ENCODE measurements around the gene ENAH. TPM values are rescaled to one million over a fixed set of nuclear protein-coding genes. Genes with fewer than 3 reads are reported as not detected.

ENAH gene
- total RNA-seq, 1 donor from 2014 or later = 179 TPM

DNA sequence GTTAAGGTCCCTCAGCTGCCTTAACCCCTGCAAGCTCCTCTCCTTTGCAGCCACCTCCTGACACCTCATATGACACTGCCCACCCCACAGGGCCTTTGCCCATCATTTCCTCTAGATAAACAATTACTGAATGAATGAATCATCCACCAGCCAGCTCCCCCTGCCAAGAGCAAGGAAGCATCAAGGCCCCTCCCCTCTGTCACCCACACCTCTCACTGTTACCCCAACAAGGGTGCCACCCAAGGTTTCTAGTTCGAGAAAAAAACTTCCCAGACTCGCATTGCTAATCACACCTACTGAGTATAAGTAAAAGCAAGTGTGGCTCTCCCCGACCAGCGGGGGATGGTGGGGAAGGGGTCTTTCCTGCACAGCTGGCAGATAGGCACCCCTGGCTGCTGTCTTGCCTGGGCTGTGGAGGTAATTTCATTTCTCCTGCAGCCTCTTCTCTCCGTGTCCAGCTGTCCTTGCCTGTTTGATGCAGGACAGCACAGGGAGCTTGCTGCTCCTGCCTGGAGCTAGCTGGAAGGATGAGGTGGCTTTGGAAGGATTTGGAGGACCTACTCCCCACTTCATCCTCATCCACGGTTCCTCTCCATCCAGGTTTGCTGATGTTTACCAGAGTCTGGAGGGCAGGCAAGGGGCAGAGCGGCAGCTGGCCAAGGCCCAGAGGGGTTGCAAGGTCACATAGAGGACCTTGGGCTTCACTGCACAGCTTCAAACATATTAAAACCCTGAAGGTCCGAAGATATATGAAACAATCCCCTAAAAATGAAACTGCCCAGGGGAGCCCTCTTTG lies 192.0 kb downstream of the ENAH start:
- Mint-ChIP-seq H3K27me3 (ENCODE audit: low read depth) (no peaks in the 10 kb centered on the region), H3K9me3 (no peaks in the 10 kb centered on the region), H3K4me1 (peaks cover 32% of the 10 kb centered on the region), H3K36me3 (ENCODE audit: low read depth) (peaks cover 2% of the 10 kb centered on the region), H3K4me3 (no peak overlapping the region), H3K27ac (ENCODE audit: unreplicated experiment) (peak overlapping the region; percentile 33)
- TF ChIP-seq, protein P1, sequence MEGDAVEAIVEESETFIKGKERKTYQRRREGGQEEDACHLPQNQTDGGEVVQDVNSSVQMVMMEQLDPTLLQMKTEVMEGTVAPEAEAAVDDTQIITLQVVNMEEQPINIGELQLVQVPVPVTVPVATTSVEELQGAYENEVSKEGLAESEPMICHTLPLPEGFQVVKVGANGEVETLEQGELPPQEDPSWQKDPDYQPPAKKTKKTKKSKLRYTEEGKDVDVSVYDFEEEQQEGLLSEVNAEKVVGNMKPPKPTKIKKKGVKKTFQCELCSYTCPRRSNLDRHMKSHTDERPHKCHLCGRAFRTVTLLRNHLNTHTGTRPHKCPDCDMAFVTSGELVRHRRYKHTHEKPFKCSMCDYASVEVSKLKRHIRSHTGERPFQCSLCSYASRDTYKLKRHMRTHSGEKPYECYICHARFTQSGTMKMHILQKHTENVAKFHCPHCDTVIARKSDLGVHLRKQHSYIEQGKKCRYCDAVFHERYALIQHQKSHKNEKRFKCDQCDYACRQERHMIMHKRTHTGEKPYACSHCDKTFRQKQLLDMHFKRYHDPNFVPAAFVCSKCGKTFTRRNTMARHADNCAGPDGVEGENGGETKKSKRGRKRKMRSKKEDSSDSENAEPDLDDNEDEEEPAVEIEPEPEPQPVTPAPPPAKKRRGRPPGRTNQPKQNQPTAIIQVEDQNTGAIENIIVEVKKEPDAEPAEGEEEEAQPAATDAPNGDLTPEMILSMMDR (conservative IDR thresholded peaks at IDR 0.05) = no peak
- DNase-seq (ENCODE audit: low read depth, low spot score) = no peak

DNA sequence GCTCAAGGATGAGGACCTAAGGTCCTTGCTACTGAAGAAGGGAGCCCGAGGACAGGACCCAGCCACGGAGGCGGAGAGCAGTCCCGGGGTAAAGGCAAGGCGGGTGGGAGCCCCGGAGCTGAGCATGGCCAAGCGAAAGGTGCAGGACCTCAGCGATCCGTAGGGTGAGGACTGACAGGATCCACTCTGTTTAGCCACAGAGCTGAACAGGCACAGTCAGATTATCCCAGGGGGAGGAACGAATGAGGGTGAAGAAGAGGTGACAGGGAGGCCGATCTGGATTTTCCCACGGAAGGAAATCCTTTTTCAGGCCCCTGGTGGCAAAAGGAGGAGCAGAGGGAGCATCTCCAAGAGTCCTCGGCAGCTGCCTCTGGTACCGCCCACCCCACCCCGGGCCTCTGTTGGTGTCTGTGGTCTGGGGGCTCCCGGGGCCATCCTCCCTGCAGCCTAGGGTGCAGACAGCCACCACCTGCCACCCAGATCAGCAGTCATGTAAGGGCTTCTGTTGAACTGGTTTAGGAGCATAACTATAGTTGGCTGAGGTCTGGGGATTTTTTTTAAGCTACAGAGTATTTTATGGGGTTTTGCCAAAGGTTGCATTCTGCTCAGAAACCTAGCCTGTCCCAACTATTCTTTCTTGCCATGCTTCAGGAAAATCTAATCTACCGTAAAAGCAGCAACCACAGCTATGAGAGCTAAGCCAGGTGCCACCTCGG lies 192.7 kb downstream of the ENAH start:
- H3K4me3 Mint-ChIP-seq = no peak overlapping the region
- H3K27ac Mint-ChIP-seq (ENCODE audit: unreplicated experiment) = peak overlapping the region; percentile 33
- no peaks in the 10 kb centered on the region for H3K27me3 Mint-ChIP-seq (ENCODE audit: low read depth)
- H3K4me1 Mint-ChIP-seq = peaks cover 27% of the 10 kb centered on the region
- no peak for DNase-seq (ENCODE audit: low read depth, low spot score)
- TF ChIP-seq, protein P1 (conservative IDR thresholded peaks at IDR 0.05) = no peak
- peaks cover 2% of the 10 kb centered on the region for H3K36me3 Mint-ChIP-seq (ENCODE audit: low read depth)
- H3K9me3 Mint-ChIP-seq = no peaks in the 10 kb centered on the region

DNA sequence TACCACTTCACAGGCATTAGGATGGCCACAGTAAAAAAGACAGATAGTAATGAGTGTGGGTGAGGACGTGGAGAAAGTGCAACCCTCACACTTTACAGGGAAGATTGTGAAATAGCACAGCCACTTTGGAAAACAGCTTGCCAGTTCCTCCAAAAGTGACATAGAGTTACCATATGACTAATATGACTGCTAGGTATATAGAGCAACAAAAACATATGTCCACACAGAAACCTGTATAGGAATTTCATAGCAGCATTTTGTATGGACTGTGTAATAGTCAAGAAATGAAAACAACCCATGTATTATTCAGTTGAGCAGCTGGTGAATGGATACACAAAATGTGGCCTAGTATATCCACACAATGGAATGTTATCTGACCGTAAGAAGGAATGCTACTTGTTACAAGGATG lies 194.7 kb downstream of the ENAH start:
- Mint-ChIP-seq H3K9me3 (no peaks in the 10 kb centered on the region), H3K4me1 (peaks cover 20% of the 10 kb centered on the region), H3K4me3 (no peak overlapping the region), H3K27me3 (ENCODE audit: low read depth) (no peaks in the 10 kb centered on the region), H3K36me3 (ENCODE audit: low read depth) (peaks cover 2% of the 10 kb centered on the region), H3K27ac (ENCODE audit: unreplicated experiment) (no peak overlapping the region)
- DNase-seq (ENCODE audit: low read depth, low spot score) = no peak
- TF ChIP-seq, protein P1 (conservative IDR thresholded peaks at IDR 0.05) = no peak

DNA sequence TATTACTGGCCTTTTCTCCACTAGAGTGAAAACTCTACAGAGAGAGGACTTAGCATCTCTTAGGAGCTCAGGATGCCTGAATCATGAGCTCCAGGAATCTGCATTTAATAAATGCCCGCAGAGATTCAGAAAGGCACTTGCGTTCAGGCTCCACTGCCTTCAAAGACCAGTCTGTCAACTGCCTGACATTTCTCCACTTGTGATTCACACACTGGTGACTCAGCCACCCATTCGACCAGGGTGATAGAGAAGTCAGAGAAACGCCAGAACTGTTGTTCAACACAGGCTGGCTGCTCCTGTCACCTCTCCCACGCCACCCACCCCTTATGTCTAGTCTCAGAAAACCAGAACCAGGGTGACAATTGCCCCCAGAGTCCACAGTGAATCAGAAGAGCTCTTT lies 198.2 kb downstream of the ENAH start:
- DNase-seq (ENCODE audit: low read depth, low spot score) = no peak
- TF ChIP-seq, protein P1 (conservative IDR thresholded peaks at IDR 0.05) = no peak
- Mint-ChIP-seq H3K27ac (ENCODE audit: unreplicated experiment) (peak overlapping the region; percentile 74), H3K4me1 (peaks cover 11% of the 10 kb centered on the region), H3K4me3 (no peak overlapping the region), H3K9me3 (no peaks in the 10 kb centered on the region), H3K27me3 (ENCODE audit: low read depth) (no peaks in the 10 kb centered on the region), H3K36me3 (ENCODE audit: low read depth) (peaks cover 2% of the 10 kb centered on the region)

DNA sequence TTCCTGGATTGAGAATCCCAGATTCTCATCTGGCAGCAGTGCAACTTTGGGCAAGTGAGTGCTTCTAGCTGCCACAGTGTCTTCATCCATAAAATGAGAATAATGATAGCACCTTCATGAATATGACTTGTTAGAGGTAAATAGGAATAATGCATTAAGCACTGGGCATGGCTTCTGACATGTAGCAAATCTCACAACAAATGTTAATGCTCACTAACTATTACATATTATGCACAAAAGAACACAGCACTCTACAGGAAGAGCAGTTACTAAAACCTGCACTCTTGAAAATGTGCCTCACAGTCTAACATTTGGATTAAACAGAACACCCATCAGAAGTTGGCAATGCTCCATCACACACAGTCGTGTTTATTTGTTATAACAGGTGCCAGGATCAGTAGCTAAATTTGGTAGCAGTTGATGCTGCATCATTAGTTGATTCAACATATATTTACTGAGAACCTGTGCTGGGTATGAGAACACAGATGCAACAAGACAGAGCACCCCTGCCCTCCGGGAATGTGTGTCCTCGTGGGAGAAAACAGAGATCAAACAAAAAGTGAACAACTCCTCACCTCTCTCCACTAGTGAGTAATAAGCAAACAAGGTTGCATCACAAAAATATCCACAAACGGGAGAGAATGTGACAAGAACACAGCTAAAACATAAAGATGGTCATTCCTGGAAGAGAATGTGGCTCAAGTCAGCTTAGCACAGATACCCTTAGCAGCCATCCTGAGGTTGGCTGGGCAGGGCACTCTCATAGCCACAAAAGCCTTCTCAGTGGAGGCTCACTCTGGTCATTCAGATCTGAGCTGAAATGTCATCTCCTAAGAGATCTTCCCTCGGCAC lies 198.9 kb downstream of the ENAH start:
- H3K27me3 Mint-ChIP-seq (ENCODE audit: low read depth) = no peaks in the 10 kb centered on the region
- H3K9me3 Mint-ChIP-seq = no peaks in the 10 kb centered on the region

More for the DNA sequence above, 198.9 kb downstream of the ENAH start:
- Mint-ChIP-seq H3K27ac (ENCODE audit: unreplicated experiment) (no peak overlapping the region), H3K36me3 (ENCODE audit: low read depth) (peaks cover 2% of the 10 kb centered on the region), H3K4me3 (no peak overlapping the region), H3K4me1 (peaks cover 11% of the 10 kb centered on the region)
- TF ChIP-seq, protein P1 (conservative IDR thresholded peaks at IDR 0.05) = no peak
- no peak for DNase-seq (ENCODE audit: low read depth, low spot score)
